Right lobe of liver (tissue), 6 donors: ENCODE data around the gene ABCB8. TPM values are rescaled to one million over a fixed set of nuclear protein-coding genes. Genes with fewer than 3 reads are reported as not detected.

Source experiments
- ATAC-seq, 4 donors: fragments of 200-7000 bp; cut with Tn5 transposase; one replicate each; pipeline ENCODE4 v1.9.1; 2020; ENCODE audit warnings: mild to moderate bottlenecking in 4 of 4, moderate library complexity in 4 of 4
- DNase-seq, 3 donors: peaks; one replicate each; pipeline ENCODE4 v3.0.0-alpha.2; 2020
- H3K27ac ChIP-seq, 3 donors: fragments of 200-600 bp; one replicate each; pipeline ENCODE4 v1.8.0; 2022
- H3K27me3 ChIP-seq, 2 donors: fragments of 200-600 bp; one replicate each; pipeline ENCODE4 v1.8.0; 2022
- H3K36me3 ChIP-seq, 4 donors: fragments of 200-600 bp; sonication (generic) in 1 of 4; one replicate each; pipeline versions ENCODE4 v1.5.1 to v1.8.0; 2017 to 2022; ENCODE audit warnings: control low read depth in 1 of 4
- H3K4me1 ChIP-seq, 4 donors: fragments of 200-600 bp; sonication (generic) in 1 of 4; one replicate each; pipeline versions ENCODE4 v1.5.1 to v1.8.0; 2017 to 2022; ENCODE audit warnings: control low read depth in 1 of 4
- H3K4me3 ChIP-seq, 3 donors: fragments of 200-600 bp; one replicate each; pipeline ENCODE4 v1.8.0; 2022
- H3K9me3 ChIP-seq, 4 donors: fragments of 200-600 bp; sonication (generic) in 1 of 4; one replicate each; pipeline versions ENCODE4 v1.5.1 to v1.8.0; 2017 to 2022; ENCODE audit warnings: control low read depth in 1 of 4
- CTCF ChIP-seq, 4 donors: fragments of 200-600 bp in 3 of 4; fragments of 450-650 bp in 1 of 4; IDR thresholded peaks; one replicate each; pipeline versions ENCODE4 v1.5.1 to v1.8.0; 2016 to 2022; ENCODE audit warnings: antibody characterized with exemption in 4 of 4, mild to moderate bottlenecking in 2 of 4
- POLR2A ChIP-seq: fragments of 450-650 bp; IDR thresholded peaks from one replicate; pipeline ENCODE4 v1.6.1; 2017; ENCODE audit warnings: antibody characterized with exemption, mild to moderate bottlenecking
- WGBS: methylation state at CpG from one replicate; pipeline ENCODE4 v1.1.6; 2018; ENCODE audit warnings: low coverage, low lambda C conversion rate; ENCODE audit not compliant: insufficient coverage; ENCODE audit errors: missing lambda C conversion rate; 5-methylcytosine and 5-hydroxymethylcytosine counted together
- intact Hi-C, 2 donors: fragments of 100-400 bp; cut with DNase I; formaldehyde crosslinking; loops; one replicate each; pipeline versions ENCODE4 v1.11.2 to v1.14.1; 2022
- total RNA-seq, 6 experiments: library from RNA; depleted of rRNA in 2 of 6; stranded (reverse); fragments of >200 nt in 2 of 6; fragmentation: NEBNext Ultra II Directional in 3 of 6; extraction: Animal tissue kit (Norgen Biotek cat#: 25700) in 3 of 6; gene quantifications; one replicate each; pipeline versions ENCODE4 v1.1.0 to v1.2.4, GENCODE V29; 2016 to 2023
- donor health status: DM: no; HTN: yes; CAD: no.
- donor health status: DM: no; HTN: no; CAD: no.
- donor health status: DM: no; HTN: no; CAD: no.
- donor health status: DM: no; HTN: yes; CAD: no.
- donor health status: DM: no; HTN: yes; CAD: no.

The ABCB8 gene
- total RNA-seq, 6 experiments from 2014 or later, result 22.3 to 33.8 (median 26.8) TPM

DNA sequence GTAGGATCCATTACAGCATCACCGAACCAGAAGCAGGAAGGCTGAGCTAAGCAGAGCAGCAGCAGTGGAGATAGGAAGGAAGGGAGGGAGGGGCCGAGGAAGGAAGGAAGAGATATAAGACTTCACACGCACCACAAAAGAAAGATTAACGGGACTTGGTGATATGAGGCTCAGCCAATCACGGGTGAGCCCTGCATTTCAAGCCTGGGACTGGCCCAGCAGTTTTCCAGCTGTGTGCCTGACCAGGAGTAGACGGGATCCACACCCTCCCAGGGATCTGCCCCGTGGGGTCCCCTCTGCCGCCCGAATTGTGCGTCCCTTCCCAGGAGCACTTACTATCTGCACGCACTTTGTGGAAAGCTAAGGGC lies 20.1 kb upstream of the ABCB8 start:
- H3K27ac ChIP-seq, result no peak overlapping the region

GRCh38 chr7:151008511-151009323 lies 19.5 kb upstream of the ABCB8 start:
- WGBS, result 46% methylated on average over 5 of the region's 40 CpGs
- Histone ChIP-seq H3K4me1 (peaks cover 0 to 7% (median 0%) of the 10 kb centered on the region in 4 donors), H3K4me3 (peak overlapping the region in 1 of 3 donors; percentile 29), H3K27ac (no peak overlapping the region), H3K9me3 (no peaks in the 10 kb centered on the region), H3K36me3 (no peaks in the 10 kb centered on the region), H3K27me3 (no peaks in the 10 kb centered on the region)
- peak in 2 of 3 donors; percentile 70 to 71 for DNase-seq
- TF ChIP-seq CTCF (IDR thresholded peaks at IDR 0.05) (peak; percentile 50 to 82 (median 74)), POLR2A (no peak)
- intact Hi-C loops, result no loop called here
- peak; percentile 57 to 74 (median 69) for ATAC-seq

More for the DNA sequence above, 20.1 kb upstream of the ABCB8 start:
- Histone ChIP-seq H3K4me3 (peak overlapping the region in 1 of 3 donors; percentile 29), H3K9me3 (no peaks in the 10 kb centered on the region), H3K27me3 (no peaks in the 10 kb centered on the region), H3K36me3 (no peaks in the 10 kb centered on the region), H3K4me1 (peaks cover 0 to 4% (median 0%) of the 10 kb centered on the region in 4 donors)
- DNase-seq, result peak in 1 of 3 donors; percentile 46
- peak; percentile 61 to 66 (median 64) for ATAC-seq
- TF ChIP-seq POLR2A, result no peak
- TF ChIP-seq CTCF (IDR thresholded peaks at IDR 0.05), result no peak
- 37% methylated on average over 5 of the region's 11 CpGs for WGBS
- intact Hi-C loops, result no loop called here

DNA sequence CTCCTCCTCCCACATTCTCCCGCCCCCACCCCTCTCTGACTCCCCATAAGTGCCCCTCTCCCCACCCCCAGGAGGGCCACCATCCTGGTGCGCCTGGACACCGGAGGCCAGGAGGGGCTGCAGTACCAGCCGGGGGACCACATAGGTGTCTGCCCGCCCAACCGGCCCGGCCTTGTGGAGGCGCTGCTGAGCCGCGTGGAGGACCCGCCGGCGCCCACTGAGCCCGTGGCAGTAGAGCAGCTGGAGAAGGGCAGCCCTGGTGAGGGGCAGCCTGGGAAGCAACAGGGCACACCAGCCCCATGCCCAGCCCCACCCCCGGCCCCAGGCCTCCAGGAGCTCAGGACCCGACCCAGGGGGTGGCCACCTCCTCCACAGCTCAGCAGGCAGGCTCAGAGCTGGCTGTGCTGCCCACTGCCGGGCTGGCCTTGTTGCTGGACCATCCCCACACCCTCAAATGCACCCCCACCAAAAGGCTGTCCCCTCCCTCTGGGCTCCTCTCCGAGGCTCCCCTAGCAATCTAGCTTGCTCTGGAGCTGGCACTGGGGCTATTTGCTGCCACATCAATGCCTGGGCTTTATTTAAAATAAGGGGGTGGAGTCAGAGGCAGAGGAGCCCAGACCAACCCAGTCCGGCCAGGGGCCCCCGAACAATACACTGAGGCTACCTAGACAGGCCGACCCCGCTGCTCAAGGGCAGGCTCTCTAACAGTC lies 18.8 kb upstream of the ABCB8 start:
- no peak overlapping the region for H3K4me3 ChIP-seq
- TF ChIP-seq CTCF (IDR thresholded peaks at IDR 0.05) (no peak), POLR2A (no peak)
- ATAC-seq (no peak), DNase-seq (no peak)
- intact Hi-C loops, result no loop called here
- H3K27ac ChIP-seq, result no peak overlapping the region
- no peaks in the 10 kb centered on the region for H3K9me3 ChIP-seq
- WGBS, result 48% methylated on average over 7 of the region's 22 CpGs
- peaks cover 0 to 10% (median 0%) of the 10 kb centered on the region in 4 donors for H3K4me1 ChIP-seq
- peaks cover 0 to 4% of the 10 kb centered on the region in 2 donors for H3K27me3 ChIP-seq
- H3K36me3 ChIP-seq, result no peaks in the 10 kb centered on the region

DNA sequence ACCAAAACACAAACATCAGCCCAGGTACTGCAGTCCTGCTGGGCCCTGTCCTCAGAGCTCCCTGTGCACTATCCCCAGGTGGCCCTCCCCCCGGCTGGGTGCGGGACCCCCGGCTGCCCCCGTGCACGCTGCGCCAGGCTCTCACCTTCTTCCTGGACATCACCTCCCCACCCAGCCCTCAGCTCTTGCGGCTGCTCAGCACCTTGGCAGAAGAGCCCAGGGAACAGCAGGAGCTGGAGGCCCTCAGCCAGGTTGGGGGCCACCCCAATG lies 18.3 kb upstream of the ABCB8 start:
- DNase-seq (no peak), ATAC-seq (no peak)
- Histone ChIP-seq H3K4me3 (no peak overlapping the region), H3K36me3 (no peaks in the 10 kb centered on the region), H3K27me3 (peaks cover 0 to 4% of the 10 kb centered on the region in 2 donors), H3K4me1 (peaks cover 0 to 10% (median 0%) of the 10 kb centered on the region in 4 donors), H3K9me3 (no peaks in the 10 kb centered on the region), H3K27ac (no peak overlapping the region)
- intact Hi-C loops, result no loop called here
- WGBS, result no CpG with 5 or more reads among the region's 7 CpGs
- TF ChIP-seq POLR2A (no peak), CTCF (IDR thresholded peaks at IDR 0.05) (no peak)
